ENCODE results near the gene GPR149. TPM values are rescaled to one million over a fixed set of nuclear protein-coding genes. Genes with fewer than 3 reads are reported as not detected.

GPR149 gene
- total and polyA plus RNA-seq, 2 of the 8 experiments (the other 6 are each of a cell fraction or from before 2014, with no cell fraction given): not detected

GRCh38 chr3:154345422-154346122, 84.4 kb downstream of the GPR149 start:
- no peak overlapping the region for H4K5ac ChIP-seq (ENCODE audit: insufficient read length, low read depth, low read length)
- no peak overlapping the region for H2AK5ac ChIP-seq (ENCODE audit: low read depth, low read length)
- H2BK12ac ChIP-seq (ENCODE audit: low read depth, low read length): no peak overlapping the region
- DNase-seq (ENCODE audit: low read depth in 1 of 2, low spot score in 2 of 2): no peak
- H3K27ac ChIP-seq (ENCODE audit: low read depth, low read length): no peak overlapping the region
- no peaks in the 10 kb centered on the region for H3K27me3 ChIP-seq (replicated peaks in 1 of 4; ENCODE audit: control insufficient read depth in 3 of 4, extremely low read depth in 1 of 4, insufficient read depth in 3 of 4, low read length in 3 of 4)
- TF ChIP-seq TAF7 (optimal IDR thresholded peaks at IDR 0.05; ENCODE audit: borderline replicate concordance, low read depth, low read length) (no peak), SIRT6 (IDR thresholded peaks at IDR 0.05; ENCODE audit: low read length) (no peak), POLR2A (IDR thresholded peaks at IDR 0.05; ENCODE audit: control extremely low read depth in 1 of 2, low read depth in 2 of 2, low read length in 2 of 2) (no peak), HDAC6 (IDR thresholded peaks at IDR 0.05; ENCODE audit: low read depth, low read length) (no peak), RAD21 (IDR thresholded peaks at IDR 0.05 in 1 of 2, conservative IDR thresholded peaks at IDR 0.05 in 1 of 2; ENCODE audit: low read depth in 2 of 2, low read length in 2 of 2) (no peak), RXRA (IDR thresholded peaks at IDR 0.05; ENCODE audit: insufficient read depth, low read depth, low read length) (no peak), POU5F1 (IDR thresholded peaks at IDR 0.05; ENCODE audit: low read depth, low read length) (no peak), RBBP5 (IDR thresholded peaks at IDR 0.05; ENCODE audit: borderline replicate concordance, low read depth, low read length) (no peak)
- no peak overlapping the region for H3K56ac ChIP-seq (replicated peaks; ENCODE audit: insufficient read length, low read depth, low read length)
- H2BK20ac ChIP-seq (ENCODE audit: low read length): no peak overlapping the region
- CTCF ChIA-PET (ENCODE audit: partially characterized antibody): interaction anchor here (3.1 kb wide), 1 partner anchor 10 kb away, joined by 9 read pairs; no protein-coding TSS in a partner anchor
- no peaks in the 10 kb centered on the region for H4K20me1 ChIP-seq (replicated peaks in 1 of 2; ENCODE audit: control insufficient read depth in 1 of 2, insufficient read depth in 2 of 2, low read length in 2 of 2)
- POLR2A ChIA-PET (ENCODE audit: partially characterized antibody): no interaction called here
- no peak overlapping the region for H3K4me2 ChIP-seq (ENCODE audit: insufficient read depth in 1 of 2, low read depth in 2 of 2, low read length in 2 of 2)
- H3K23me2 ChIP-seq (ENCODE audit: low read depth, low read length): no peaks in the 10 kb centered on the region
- no peaks in the 10 kb centered on the region for H3K79me2 ChIP-seq (ENCODE audit: control insufficient read depth in 1 of 2, insufficient read depth in 2 of 2, low read length in 2 of 2)
- H3K14ac ChIP-seq (ENCODE audit: insufficient read length): no peak overlapping the region
- H3K9ac ChIP-seq (replicated peaks in 1 of 4; ENCODE audit: extremely low read depth in 1 of 4, low read depth in 3 of 4, low read length in 3 of 4): no peak overlapping the region
- no peak overlapping the region for H2BK5ac ChIP-seq (ENCODE audit: low read depth, low read length)
- H4K8ac ChIP-seq (ENCODE audit: extremely low read depth, insufficient read depth, low read length): no peak overlapping the region
- H2AFZ ChIP-seq (ENCODE audit: low read length): no peak overlapping the region
- no peak overlapping the region for H3K18ac ChIP-seq (ENCODE audit: extremely low read depth, low read length)
- FAIRE-seq: no peak
- H3K23ac ChIP-seq (ENCODE audit: insufficient read length): no peak overlapping the region
- no peak overlapping the region for H4K91ac ChIP-seq (replicated peaks; ENCODE audit: insufficient read length, low read length)
- H3K36me3 ChIP-seq (ENCODE audit: control insufficient read depth in 2 of 4, insufficient read depth in 4 of 4, low read length in 3 of 4): no peaks in the 10 kb centered on the region
- 86% methylated on average over 2 of the region's 2 CpGs; no CpG with 5 or more reads in 1 of the 2 experiments for WGBS, 2 experiments (ENCODE audit: extremely low coverage in 1 of 2, insufficient coverage in 1 of 2, insufficient read length in 1 of 2, insufficient replicate concordance in 2 of 2, low coverage in 1 of 2, low lambda C conversion rate in 2 of 2, missing lambda C conversion rate in 1 of 2)
- no peaks in the 10 kb centered on the region for H3K9me3 ChIP-seq (ENCODE audit: insufficient read depth in 2 of 2, low read depth in 1 of 2, low read length in 1 of 2)
- H3K4me3 ChIP-seq (ENCODE audit: extremely low read depth in 1 of 4, insufficient read depth in 2 of 4, low read depth in 3 of 4, low read length in 4 of 4): no peak overlapping the region
- no peaks in the 10 kb centered on the region for H3K79me1 ChIP-seq (ENCODE audit: low read depth, low read length)
- H3K4ac ChIP-seq (replicated peaks; ENCODE audit: insufficient read length, low read depth, low read length): no peak overlapping the region
- no peaks in the 10 kb centered on the region; a peak in 1 of 7 replicates for H3K4me1 ChIP-seq (replicated peaks in 1 of 4; ENCODE audit: control insufficient read depth in 3 of 4, insufficient read depth in 4 of 4, low read length in 3 of 4)
- H2BK15ac ChIP-seq (ENCODE audit: low read length): no peak overlapping the region
- no peak overlapping the region for H2BK120ac ChIP-seq (replicated peaks; ENCODE audit: low read depth, low read length)

All from H1 (cell line).